Heart right ventricle (tissue), 16 donors: ENCODE measurements around the gene SNIP1. TPM values are rescaled to one million over a fixed set of nuclear protein-coding genes. Genes with fewer than 3 reads are reported as not detected.
A peak's percentile ranks its signal among the peaks of the same experiment; 100 is the strongest.

Experiments
- ATAC-seq, 8 donors: fragments of 200-7000 bp; cut with Tn5 transposase; one replicate each; pipeline ENCODE4 v1.9.1; 2020; ENCODE audit warnings: mild to moderate bottlenecking in 8 of 8, moderate library complexity in 8 of 8, moderate number of reproducible peaks in 1 of 8
- DNase-seq, 2 donors: peaks; one replicate each; pipeline ENCODE4 v3.0.0-alpha.2; 2020
- H3K27ac ChIP-seq, 10 donors: fragments of 200-600 bp; sonication (generic) in 2 of 10; one replicate each; pipeline versions ENCODE4 v1.5.0 to v1.8.0; 2020 to 2022; ENCODE audit warnings: mild to moderate bottlenecking in 3 of 10
- H3K27me3 ChIP-seq, 7 donors: fragments of 200-600 bp; one replicate each; pipeline ENCODE4 v1.8.0; 2021 to 2022; ENCODE audit warnings: mild to moderate bottlenecking in 2 of 7
- H3K36me3 ChIP-seq, 9 donors: fragments of 200-600 bp; sonication (generic) in 1 of 9; one replicate each; pipeline versions ENCODE4 v1.5.0 to v1.8.0; 2020 to 2022; ENCODE audit warnings: mild to moderate bottlenecking in 2 of 9
- H3K4me1 ChIP-seq, 9 donors: fragments of 200-600 bp; sonication (generic) in 1 of 9; one replicate each; pipeline versions ENCODE4 v1.5.0 to v1.8.0; 2020 to 2022; ENCODE audit warnings: mild to moderate bottlenecking in 4 of 9
- H3K4me3 ChIP-seq, 10 donors: fragments of 200-600 bp; sonication (generic) in 2 of 10; one replicate each; pipeline versions ENCODE4 v1.5.0 to v1.8.0; 2020 to 2022; ENCODE audit warnings: mild to moderate bottlenecking in 7 of 10, moderate library complexity in 2 of 10
- H3K9me3 ChIP-seq, 11 donors: fragments of 200-600 bp in 10 of 11; sonication (generic) in 2 of 11; one replicate each; pipeline versions ENCODE4 v1.5.0 to v1.8.0; 2013 to 2022; ENCODE audit warnings: mild to moderate bottlenecking in 2 of 11, control low read depth in 1 of 11, moderate library complexity in 1 of 11
- whole genome bisulfite sequencing, 2 donors: extraction: QIAGEN DNeasy Blood & Tissue Kit; methylation state at CpG; one replicate each; pipeline ENCODE4 v1.1.7; 2013; ENCODE audit warnings: inconsistent platforms in 1 of 2; 5-methylcytosine and 5-hydroxymethylcytosine counted together
- intact Hi-C, 10 donors: fragments of 100-400 bp; cut with DNase I; formaldehyde crosslinking; loops; one replicate each; pipeline versions ENCODE4 v1.11.1 to v1.14.2; 2022
- polyA plus RNA-seq, 2 donors: library from polyadenylated mRNA; stranded (reverse); fragments of 200-250 nt; gene quantifications; one replicate each; pipeline ENCODE4 v1.2.3, GENCODE V29; 2013
- total RNA-seq, 10 donors: library from RNA; stranded (reverse); fragmentation: NEBNext Ultra II Directional in 3 of 10; extraction: Animal tissue kit (Norgen Biotek cat#: 25700) in 3 of 10; gene quantifications; one replicate each; pipeline versions ENCODE4 v1.2.1 to v1.2.4, GENCODE V29; 2021 to 2023
- TF ChIP-seq, protein P1 (sequence below), 9 donors: fragments of 200-600 bp; sonication (generic) in 2 of 9; IDR thresholded peaks; one replicate each; pipeline versions ENCODE4 v1.5.0 to v1.8.0; 2021 to 2022; ENCODE audit warnings: antibody characterized with exemption in 9 of 9, mild to moderate bottlenecking in 5 of 9, moderate library complexity in 1 of 9
- donor health status: Arrhythmogenic right ventricular cardiomyopathy.
- donor health status: ischemic (EF 13 %, LVEDD 7.1; RV severe dilation, severe dysfunction).
- donor health status: healthy with polysubstance abuse.
- donor health status: DM: no; HTN: yes; CAD: no.
- donor health status: DM: no; HTN: no; CAD: no.
- donor health status: ischemic (EF 25% LVEDD 6.9; RV normal size, moderate dysfunction).
- donor health status: ischemic (EF 25% LVEDD 5.7; RV mildly dilated, moderate dysfunction).
- donor health status: healthy.
- donor health status: DM: yes; HTN: yes; CAD: no.
- donor health status: Ischemic cardiomyopathy.
- donor health status: ischemic (EF 35%, LVEDD 5.7; RV mildly dilated, moderate dysfunction).
- donor health status: nonischemic (EF 11% LVEDD 7.7; RV severe dilation, severe dysfunction).
- donor health status: DM: yes; HTN: yes; CAD: no.
- donor health status: PGD.
- donor health status: ischemic (EF 29% LVEDD 5.4; RV normal size, mild dysfunction).
- donor health status: nonischemic (EF 23%, LVEDD 6.1; RV moderate dilation, normal function).

The SNIP1 gene
- total and polyA plus RNA-seq, 12 donors: 3.2 to 12.1 (median 8.9) TPM

DNA sequence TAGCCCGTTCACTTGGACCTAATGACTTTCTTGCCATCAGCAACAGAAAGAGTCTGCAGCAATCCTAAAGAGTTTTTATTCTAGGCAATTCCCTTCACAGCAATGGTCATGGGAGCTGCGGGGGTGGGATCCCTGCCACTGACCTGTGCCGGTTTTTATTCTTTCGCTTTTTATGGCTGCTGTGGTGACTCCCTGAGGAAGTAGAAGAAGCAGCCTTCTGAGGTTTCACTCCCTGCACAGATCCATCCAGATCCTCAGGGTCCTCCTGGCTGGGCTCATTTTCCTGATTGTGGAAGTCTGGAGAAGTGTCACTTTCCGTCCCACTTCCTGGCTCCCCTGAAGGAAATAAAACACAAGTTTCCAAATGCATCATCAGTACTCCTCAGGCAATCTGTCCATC is 52.4 kb downstream of the SNIP1 start:
- no peak overlapping the region for H3K4me3 ChIP-seq
- TF ChIP-seq, protein P1, sequence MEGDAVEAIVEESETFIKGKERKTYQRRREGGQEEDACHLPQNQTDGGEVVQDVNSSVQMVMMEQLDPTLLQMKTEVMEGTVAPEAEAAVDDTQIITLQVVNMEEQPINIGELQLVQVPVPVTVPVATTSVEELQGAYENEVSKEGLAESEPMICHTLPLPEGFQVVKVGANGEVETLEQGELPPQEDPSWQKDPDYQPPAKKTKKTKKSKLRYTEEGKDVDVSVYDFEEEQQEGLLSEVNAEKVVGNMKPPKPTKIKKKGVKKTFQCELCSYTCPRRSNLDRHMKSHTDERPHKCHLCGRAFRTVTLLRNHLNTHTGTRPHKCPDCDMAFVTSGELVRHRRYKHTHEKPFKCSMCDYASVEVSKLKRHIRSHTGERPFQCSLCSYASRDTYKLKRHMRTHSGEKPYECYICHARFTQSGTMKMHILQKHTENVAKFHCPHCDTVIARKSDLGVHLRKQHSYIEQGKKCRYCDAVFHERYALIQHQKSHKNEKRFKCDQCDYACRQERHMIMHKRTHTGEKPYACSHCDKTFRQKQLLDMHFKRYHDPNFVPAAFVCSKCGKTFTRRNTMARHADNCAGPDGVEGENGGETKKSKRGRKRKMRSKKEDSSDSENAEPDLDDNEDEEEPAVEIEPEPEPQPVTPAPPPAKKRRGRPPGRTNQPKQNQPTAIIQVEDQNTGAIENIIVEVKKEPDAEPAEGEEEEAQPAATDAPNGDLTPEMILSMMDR (IDR thresholded peaks at IDR 0.05): no peak
- ATAC-seq: no peak
- WGBS, 2 donors: 82 to 84% methylated on average over 5 of the region's 5 CpGs
- no peaks in the 10 kb centered on the region for H3K27me3 ChIP-seq
- no peak overlapping the region for H3K27ac ChIP-seq
- no peaks in the 10 kb centered on the region for H3K9me3 ChIP-seq
- peaks cover 0 to 100% (median 28%) of the 10 kb centered on the region in 9 donors for H3K36me3 ChIP-seq
- no peak for DNase-seq
- peaks cover 0 to 32% (median 14%) of the 10 kb centered on the region in 9 donors for H3K4me1 ChIP-seq
- intact Hi-C loops: no loop called here

DNA sequence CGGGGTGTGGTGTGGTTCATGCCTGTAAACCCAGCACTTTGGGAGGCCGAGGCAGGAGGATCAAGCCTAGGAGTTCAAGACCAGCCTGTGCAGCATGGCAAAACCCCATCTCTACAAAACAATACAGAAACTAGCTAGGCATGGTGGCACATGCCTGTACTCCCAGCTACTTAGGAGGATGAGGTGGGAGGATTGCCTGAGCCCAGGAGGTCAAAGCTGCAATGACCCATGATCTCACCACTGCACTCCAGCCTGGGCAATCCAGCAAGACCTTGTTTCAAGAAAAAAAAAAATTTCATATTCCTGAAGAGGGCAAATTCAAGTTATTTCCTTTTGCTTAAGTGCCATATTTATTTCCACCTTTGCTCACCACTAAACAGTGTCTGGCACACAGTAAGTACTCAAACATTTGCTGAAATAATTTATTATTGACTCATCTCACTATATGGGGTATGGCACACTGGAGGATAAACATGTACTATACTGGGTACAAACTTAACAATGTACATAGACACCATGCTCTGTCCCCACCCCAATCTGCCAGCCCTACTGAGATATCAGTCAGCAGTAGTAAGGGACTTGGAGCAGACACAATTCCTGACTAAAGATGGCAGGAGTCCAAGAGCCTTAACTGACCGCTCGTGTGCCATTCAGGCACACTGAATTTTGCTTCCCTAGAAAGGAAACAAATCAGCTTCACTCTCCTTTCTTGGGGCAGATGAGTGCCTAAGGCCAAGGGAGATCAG is 55.0 kb downstream of the SNIP1 start:
- H3K4me3 ChIP-seq: no peak overlapping the region
- intact Hi-C loops: no loop called here
- H3K27me3 ChIP-seq: no peaks in the 10 kb centered on the region
- H3K9me3 ChIP-seq: no peaks in the 10 kb centered on the region
- peak overlapping the region in 5 of 10 donors; percentile 10 to 61 (median 28) for H3K27ac ChIP-seq
- peaks cover 0 to 100% (median 22%) of the 10 kb centered on the region in 9 donors for H3K36me3 ChIP-seq
- peak in 1 of 2 donors; percentile 57 for DNase-seq
- TF ChIP-seq, protein P1 (IDR thresholded peaks at IDR 0.05): no peak
- WGBS, 2 donors: 47 to 51% methylated on average over 4 of the region's 4 CpGs
- H3K4me1 ChIP-seq: peaks cover 0 to 32% (median 14%) of the 10 kb centered on the region in 9 donors
- ATAC-seq: peak; percentile 69 to 97 (median 88)

DNA sequence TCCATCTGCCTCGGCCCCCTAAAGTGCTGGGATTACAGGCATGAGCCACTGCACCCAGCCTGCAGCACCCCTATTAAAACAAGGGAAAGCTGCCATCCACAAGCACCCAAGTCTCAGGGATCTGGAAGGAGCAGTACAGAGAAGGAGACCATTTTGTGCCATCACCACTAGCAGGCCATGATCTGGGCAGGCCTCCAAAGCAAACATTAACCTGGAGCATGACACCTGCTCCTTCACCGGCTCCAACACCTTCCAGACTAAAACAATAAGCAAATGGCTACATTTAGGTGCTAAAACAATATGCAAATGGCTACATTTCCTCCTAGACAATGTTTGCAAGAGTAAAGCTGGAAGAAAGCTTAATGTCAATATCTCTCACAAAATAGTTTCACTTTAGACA is 56.3 kb downstream of the SNIP1 start:
- Histone ChIP-seq H3K9me3 (no peaks in the 10 kb centered on the region), H3K27me3 (no peaks in the 10 kb centered on the region), H3K4me3 (no peak overlapping the region), H3K27ac (no peak overlapping the region), H3K4me1 (peaks cover 0 to 32% (median 14%) of the 10 kb centered on the region in 9 donors), H3K36me3 (peaks cover 0 to 100% (median 34%) of the 10 kb centered on the region in 9 donors)
- TF ChIP-seq, protein P1 (IDR thresholded peaks at IDR 0.05): no peak
- WGBS, 2 donors: 91 to 99% methylated on average over 2 of the region's 2 CpGs
- ATAC-seq: no peak
- no peak for DNase-seq
- intact Hi-C loops: no loop called here

DNA sequence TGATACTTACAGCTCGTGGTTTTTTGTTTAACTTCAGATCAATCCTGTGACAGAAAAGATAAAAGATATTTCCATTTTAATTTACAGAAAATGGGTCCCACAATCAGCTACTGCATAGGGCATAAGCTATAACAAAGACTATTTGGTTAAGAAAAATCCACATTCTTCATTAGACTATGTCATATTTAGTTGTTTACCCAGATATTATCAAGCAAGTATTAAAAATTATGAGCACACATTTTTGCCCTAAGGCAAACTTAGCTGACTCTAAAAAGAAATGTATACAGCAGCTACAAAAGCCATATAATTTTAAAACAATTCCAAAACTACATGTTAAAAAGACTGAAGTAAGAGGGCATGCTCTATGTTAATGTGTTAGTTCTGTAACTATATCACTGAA is 58.2 kb downstream of the SNIP1 start:
- ATAC-seq (no peak), DNase-seq (no peak)
- peaks cover 0 to 100% (median 33%) of the 10 kb centered on the region in 9 donors for H3K36me3 ChIP-seq
- TF ChIP-seq, protein P1 (IDR thresholded peaks at IDR 0.05): no peak
- H3K4me3 ChIP-seq: no peak overlapping the region
- H3K27ac ChIP-seq: no peak overlapping the region
- 83 to 87% methylated on average over 1 of the region's 1 CpG for WGBS, 2 donors
- H3K9me3 ChIP-seq: no peaks in the 10 kb centered on the region
- no peaks in the 10 kb centered on the region for H3K27me3 ChIP-seq
- intact Hi-C loops: no loop called here
- H3K4me1 ChIP-seq: peaks cover 0 to 26% (median 14%) of the 10 kb centered on the region in 9 donors
